B cell (primary cell): Measurements from ENCODE around the gene TBC1D2. TPM values are rescaled to one million over a fixed set of nuclear protein-coding genes. Genes with fewer than 3 reads are reported as not detected.

Experiments
- ATAC-seq: fragments of 200-7000 bp; cut with Tn5 transposase; one replicate; pipeline ENCODE4 v1.10.0; 2021; ENCODE audit warnings: low read depth, mild to moderate bottlenecking, moderate number of reproducible peaks, moderate library complexity
- CTCF ChIA-PET: fragments of 350-600 bp; sonication (Branson Sonifier 250); formaldehyde crosslinking; loops from one replicate; lab custom pipeline; 2021; ENCODE audit warnings: antibody characterized with exemption, inconsistent platforms; lab: Charles Lee
- POLR2A ChIA-PET: fragments of 350-600 bp; sonication (Branson Sonifier 250); formaldehyde crosslinking; loops from one replicate; lab custom pipeline; 2021; ENCODE audit warnings: antibody characterized with exemption; lab: Charles Lee
- DNase-seq: peaks from one replicate; pipeline ENCODE4 v3.0.0; 2013
- H2AFZ ChIP-seq: 2 replicates; pipeline ENCODE4 v1.6.1; 2012; ENCODE audit warnings: mild to moderate bottlenecking, low read depth, low read length; ENCODE audit not compliant: insufficient read depth, poor library complexity, severe bottlenecking
- H3K27ac ChIP-seq, 2 donors: 1 replicate in 1 of 2; 2 replicates in 1 of 2; pipeline ENCODE4 v1.5.1; 2012 to 2013; ENCODE audit warnings: low read length in 2 of 2, mild to moderate bottlenecking in 2 of 2, moderate library complexity in 1 of 2
- H3K27me3 ChIP-seq, 4 experiments: fragments of 200-600 bp in 1 of 4; sonication (generic) in 1 of 4; replicated peaks in 1 of 4; 1 replicate in 2 of 4; 2 replicates in 2 of 4; pipeline versions ENCODE4 v1.6.1 to v1.7.0; 2013 to 2016; ENCODE audit warnings: low read length in 3 of 4, mild to moderate bottlenecking in 2 of 4, mixed read lengths in 1 of 4, moderate library complexity in 1 of 4; ENCODE audit not compliant: insufficient read depth in 4 of 4, control insufficient read depth in 3 of 4; ENCODE audit errors: control extremely low read depth in 1 of 4
- H3K36me3 ChIP-seq, 2 experiments: replicated peaks in 1 of 2; 1 replicate in 1 of 2; 2 replicates in 1 of 2; pipeline versions ENCODE4 v1.6.1 to v1.7.1; 2013; ENCODE audit warnings: low read length in 1 of 2; ENCODE audit not compliant: insufficient read depth in 2 of 2, control insufficient read depth in 1 of 2; ENCODE audit errors: control extremely low read depth in 1 of 2, extremely low read depth in 1 of 2
- H3K4me1 ChIP-seq, 2 donors: fragments of 200-600 bp in 1 of 2; sonication (generic) in 1 of 2; 1 replicate in 1 of 2; 2 replicates in 1 of 2; pipeline versions ENCODE4 v1.5.1 to v1.6.1; 2013 to 2017; ENCODE audit warnings: low read length in 2 of 2; ENCODE audit not compliant: control insufficient read depth in 2 of 2, insufficient read depth in 2 of 2
- H3K4me2 ChIP-seq: replicated peaks from 2 replicates; pipeline ENCODE3; 2012; ENCODE audit warnings: mild to moderate bottlenecking, low read depth, low read length; ENCODE audit not compliant: poor library complexity, severe bottlenecking
- H3K4me3 ChIP-seq, 5 experiments: fragments of 200-600 bp in 1 of 5; sonication (generic) in 1 of 5; 1 replicate in 3 of 5; 2 replicates in 2 of 5; pipeline versions ENCODE4 v1.5.1 to v1.7.0; 2011 to 2016; ENCODE audit warnings: low read length in 4 of 5, mild to moderate bottlenecking in 4 of 5, low read depth in 2 of 5, control low read depth in 1 of 5, moderate library complexity in 1 of 5; ENCODE audit not compliant: insufficient read depth in 1 of 5; ENCODE audit errors: control extremely low read depth in 1 of 5, extremely low read depth in 1 of 5
- H3K79me2 ChIP-seq: fragments of 200-600 bp; sonication (generic); one replicate; pipeline ENCODE4 v1.6.0; 2016; ENCODE audit warnings: low read length; ENCODE audit not compliant: control insufficient read depth, insufficient read depth
- H3K9ac ChIP-seq: fragments of 200-600 bp; sonication (generic); 2 replicates; pipeline ENCODE4 v1.6.1; 2017; ENCODE audit warnings: mild to moderate bottlenecking, low read length, moderate library complexity
- H3K9me3 ChIP-seq, 3 donors: one replicate each; pipeline versions ENCODE4 v1.6.1 to v1.7.1; 2013; ENCODE audit warnings: low read length in 2 of 3; ENCODE audit not compliant: control insufficient read depth in 2 of 3, insufficient read depth in 1 of 3; ENCODE audit errors: control extremely low read depth in 1 of 3
- H4K20me1 ChIP-seq: 2 replicates; pipeline ENCODE4 v1.6.0; 2012; ENCODE audit warnings: mild to moderate bottlenecking, low read length; ENCODE audit not compliant: insufficient read depth, control insufficient read depth, poor library complexity, severe bottlenecking
- H3K27ac Mint-ChIP-seq: one replicate; pipeline ENCODE4 v1.8.0; 2021; ENCODE audit warnings: mixed read lengths
- H3K27me3 Mint-ChIP-seq: one replicate; pipeline ENCODE4 v1.8.0; 2021; ENCODE audit warnings: mixed read lengths
- H3K4me1 Mint-ChIP-seq: one replicate; pipeline ENCODE4 v1.8.0; 2021; ENCODE audit warnings: mixed read lengths
- H3K4me3 Mint-ChIP-seq: one replicate; pipeline ENCODE4 v1.8.0; 2021; ENCODE audit warnings: mixed read lengths
- H3K9me3 Mint-ChIP-seq: one replicate; pipeline ENCODE4 v1.8.0; 2022; ENCODE audit warnings: mixed read lengths; ENCODE audit not compliant: insufficient read depth
- EZH2 ChIP-seq: IDR thresholded peaks from 2 replicates; pipeline ENCODE4 v1.6.1; 2012; ENCODE audit warnings: borderline replicate concordance, low read depth, mild to moderate bottlenecking, moderate library complexity, low read length; ENCODE audit not compliant: insufficient read depth, poor library complexity, severe bottlenecking
- WGBS: methylation state at CpG from one replicate; pipeline ENCODE4 v1.1.5; 2013; ENCODE audit warnings: missing lambda C conversion rate; ENCODE audit not compliant: insufficient coverage; 5-methylcytosine and 5-hydroxymethylcytosine counted together
- intact Hi-C: fragments of 100-400 bp; cut with micrococcal nuclease; formaldehyde crosslinking; loops from one replicate; pipeline ENCODE4 v1.10.0; 2022
- polyA plus RNA-seq: library from polyadenylated mRNA; depleted of rRNA; stranded (reverse); fragments of >200 nt; gene quantifications from 2 replicates; pipeline ENCODE4 v1.2.3, GENCODE V29; 2012
- total RNA-seq, 2 donors: library from RNA; stranded (reverse); fragments of 120-200 nt in 1 of 2; gene quantifications; 1 replicate in 1 of 2; 2 replicates in 1 of 2; pipeline versions ENCODE4 v1.2.3 to v1.2.4, GENCODE V29; 2013 to 2022
- TF ChIP-seq, protein P1 (sequence below): fragments of 200-600 bp; IDR thresholded peaks from one replicate; pipeline ENCODE4 v1.8.0; 2022; ENCODE audit warnings: antibody characterized with exemption, mild to moderate bottlenecking

TBC1D2 gene
- total and polyA plus RNA-seq, 2 donors (not counting 1 experiment from before 2014, with no cell fraction given): 5.0 to 5.3 TPM

DNA sequence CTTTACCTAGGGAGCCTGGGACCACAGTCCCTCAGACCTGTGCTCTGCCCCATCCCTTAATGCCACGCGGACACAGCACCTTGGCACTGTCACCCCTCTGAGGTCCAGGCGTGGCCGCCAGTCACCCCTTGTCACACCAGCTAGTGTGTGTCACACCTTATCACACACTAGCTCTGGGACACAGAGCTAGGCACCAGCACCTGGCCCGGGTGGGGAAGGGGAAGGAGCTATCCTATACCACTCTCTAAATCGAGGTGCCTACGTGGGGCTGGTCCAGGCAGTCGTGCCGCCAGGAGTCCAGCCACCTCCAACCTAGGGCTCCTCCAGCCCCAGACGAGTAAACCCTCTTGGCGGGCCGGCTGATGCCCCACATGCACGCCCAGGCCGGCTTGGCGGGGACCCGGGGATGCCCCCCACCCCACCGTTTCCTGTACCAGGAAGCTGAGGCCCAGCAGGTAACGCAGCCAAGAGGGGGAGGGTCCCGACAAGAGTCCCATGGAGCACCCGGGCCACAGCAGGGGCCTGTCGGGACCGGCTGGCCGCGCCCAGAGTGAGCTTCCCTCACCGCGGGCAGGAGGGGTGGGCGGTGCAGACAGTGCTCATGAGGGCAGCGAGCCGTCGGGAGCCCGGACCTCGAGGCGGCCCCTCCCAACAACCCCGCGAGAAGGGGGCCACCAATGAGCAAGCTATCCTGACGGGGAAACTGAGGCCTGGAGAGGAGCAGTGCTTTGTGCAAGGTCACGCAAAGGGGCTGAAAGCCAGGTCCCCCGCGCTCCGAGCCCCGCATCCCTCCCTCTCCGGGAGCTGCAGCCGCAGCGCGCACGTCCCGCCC is 63.6 kb downstream of the TBC1D2 start:
- ChIA-PET CTCF (interaction anchor here (0.5 to 2.1 kb wide), 5 partner anchors 13 to 859 kb away, joined by 3 to 8 read pairs (median 4); partner anchors contain the start of gene TRIM14), POLR2A (interaction anchor here (0.8 to 0.9 kb wide), 2 partner anchors 14 to 64 kb away, joined by 3 to 4 read pairs; partner anchors contain the start of gene TBC1D2)
- Mint-ChIP-seq H3K9me3 (no peaks in the 10 kb centered on the region), H3K4me3 (peak overlapping the region; percentile 81), H3K4me1 (peaks cover 10% of the 10 kb centered on the region), H3K27me3 (no peaks in the 10 kb centered on the region), H3K27ac (no peak overlapping the region)
- no peak for TF ChIP-seq EZH2
- TF ChIP-seq, protein P1, sequence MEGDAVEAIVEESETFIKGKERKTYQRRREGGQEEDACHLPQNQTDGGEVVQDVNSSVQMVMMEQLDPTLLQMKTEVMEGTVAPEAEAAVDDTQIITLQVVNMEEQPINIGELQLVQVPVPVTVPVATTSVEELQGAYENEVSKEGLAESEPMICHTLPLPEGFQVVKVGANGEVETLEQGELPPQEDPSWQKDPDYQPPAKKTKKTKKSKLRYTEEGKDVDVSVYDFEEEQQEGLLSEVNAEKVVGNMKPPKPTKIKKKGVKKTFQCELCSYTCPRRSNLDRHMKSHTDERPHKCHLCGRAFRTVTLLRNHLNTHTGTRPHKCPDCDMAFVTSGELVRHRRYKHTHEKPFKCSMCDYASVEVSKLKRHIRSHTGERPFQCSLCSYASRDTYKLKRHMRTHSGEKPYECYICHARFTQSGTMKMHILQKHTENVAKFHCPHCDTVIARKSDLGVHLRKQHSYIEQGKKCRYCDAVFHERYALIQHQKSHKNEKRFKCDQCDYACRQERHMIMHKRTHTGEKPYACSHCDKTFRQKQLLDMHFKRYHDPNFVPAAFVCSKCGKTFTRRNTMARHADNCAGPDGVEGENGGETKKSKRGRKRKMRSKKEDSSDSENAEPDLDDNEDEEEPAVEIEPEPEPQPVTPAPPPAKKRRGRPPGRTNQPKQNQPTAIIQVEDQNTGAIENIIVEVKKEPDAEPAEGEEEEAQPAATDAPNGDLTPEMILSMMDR: no peak
- Histone ChIP-seq H3K36me3 (no peaks in the 10 kb centered on the region), H3K4me3 (peak overlapping the region in 4 of 5 experiments; percentile 51 to 77 (median 71)), H4K20me1 (no peaks in the 10 kb centered on the region), H3K27ac (no peak overlapping the region), H3K9me3 (peaks cover 0 to 3% (median 0%) of the 10 kb centered on the region in 3 donors), H3K27me3 (peaks cover 0 to 12% (median 2%) of the 10 kb centered on the region in 4 experiments), H3K9ac (peak overlapping the region; percentile 72), H3K4me2 (peak overlapping the region; percentile 83), H2AFZ (peak overlapping the region; percentile 93), H3K4me1 (peaks cover 8 to 18% of the 10 kb centered on the region in 2 donors), H3K79me2 (no peaks in the 10 kb centered on the region)
- DNase-seq (no peak), ATAC-seq (peak; percentile 23)
- 5% methylated on average over 40 of the region's 47 CpGs for WGBS
- intact Hi-C loops: loop anchor here (1.0 to 5.0 kb wide), 5 partner anchors 63 to 605 kb away; partner anchors contain the start of genes ANKS6, TBC1D2 and TRMO
